NCI-H1092 treated with DMSO at 0.1 percent for 48 hours (cell line): Measurements from ENCODE around the gene TST.

Experiments
- DNase-seq: peaks from one replicate; lab custom pipeline; 2025; lab: John Stamatoyannopoulos, UW

The TST gene

DNA sequence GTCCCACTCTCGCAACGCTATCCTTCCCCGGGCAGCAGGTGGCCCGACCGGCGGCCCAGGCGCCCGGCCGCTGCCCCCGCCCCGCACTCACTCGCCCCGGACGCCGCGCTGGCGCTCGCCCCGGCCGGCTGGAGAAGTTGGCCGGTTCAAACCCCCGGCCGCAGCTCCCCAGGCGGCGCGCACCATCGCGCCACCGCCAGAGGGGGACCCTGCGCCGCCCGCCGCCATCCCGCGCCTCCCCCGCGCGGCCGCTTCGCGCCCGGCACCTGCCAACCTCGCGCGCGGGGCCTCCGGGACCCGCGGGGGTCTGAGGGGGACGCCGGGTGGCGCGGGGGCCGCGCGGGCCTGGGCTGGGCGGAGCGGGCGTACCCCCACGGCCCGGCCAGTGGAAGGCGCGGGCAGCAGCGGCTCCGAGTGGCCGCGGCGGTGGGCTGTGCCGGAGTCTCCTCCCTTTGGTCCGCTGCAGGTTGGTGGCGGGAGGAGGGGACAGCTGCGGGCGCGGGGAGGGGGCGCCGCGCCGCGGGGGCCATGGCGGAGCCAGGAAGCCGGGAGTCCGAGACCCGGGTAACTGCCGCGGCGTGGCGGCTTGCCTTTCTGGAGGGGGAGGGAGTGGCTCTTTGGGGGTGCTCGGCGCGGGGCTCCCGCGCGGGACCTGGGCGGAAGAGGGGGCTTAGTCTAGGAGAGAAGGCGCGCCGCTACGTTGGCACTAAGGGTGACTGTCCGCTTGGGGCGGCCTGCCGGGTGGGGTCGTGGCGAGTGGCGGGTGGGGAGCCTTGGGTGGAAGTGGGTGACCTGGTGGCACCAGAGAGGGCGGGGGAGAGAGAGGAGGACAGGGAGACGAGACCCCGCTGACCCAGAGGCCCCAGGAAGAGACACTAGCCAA is at the start of gene TST, which contains the start of gene MPST:
Gene TST, minus strand, starts transcription at position 139 of the 883 bp plus-strand sequence. CDS start 715 bp downstream, outside the sequence.
Gene MPST, plus strand, starts transcription at position 434 of the 883 bp plus-strand sequence. Its CDS starts 95 bp downstream, at position 529.
- peak; percentile 62 for DNase-seq

DNA sequence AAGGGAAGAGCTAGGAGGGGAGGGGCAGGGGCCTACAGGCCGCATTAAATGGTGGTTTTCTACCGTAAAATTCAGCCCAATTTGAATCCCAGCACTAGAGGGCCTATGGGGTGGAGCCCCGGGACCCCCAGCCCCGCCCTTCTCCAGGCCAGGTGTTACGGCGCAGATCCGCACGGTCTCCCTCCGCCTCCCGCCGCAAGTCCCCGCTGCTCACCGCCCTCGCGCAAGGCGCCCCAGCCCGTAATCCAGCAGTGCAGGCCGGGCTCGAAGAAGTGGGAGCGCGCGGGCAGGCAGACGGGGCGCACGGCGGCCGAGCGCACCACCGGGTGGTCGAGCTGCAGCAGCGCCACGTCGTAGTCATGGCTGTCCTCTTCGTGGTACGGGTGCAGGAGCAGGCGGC is 49.6 kb upstream of the TST start:
- DNase-seq, result no peak

DNA sequence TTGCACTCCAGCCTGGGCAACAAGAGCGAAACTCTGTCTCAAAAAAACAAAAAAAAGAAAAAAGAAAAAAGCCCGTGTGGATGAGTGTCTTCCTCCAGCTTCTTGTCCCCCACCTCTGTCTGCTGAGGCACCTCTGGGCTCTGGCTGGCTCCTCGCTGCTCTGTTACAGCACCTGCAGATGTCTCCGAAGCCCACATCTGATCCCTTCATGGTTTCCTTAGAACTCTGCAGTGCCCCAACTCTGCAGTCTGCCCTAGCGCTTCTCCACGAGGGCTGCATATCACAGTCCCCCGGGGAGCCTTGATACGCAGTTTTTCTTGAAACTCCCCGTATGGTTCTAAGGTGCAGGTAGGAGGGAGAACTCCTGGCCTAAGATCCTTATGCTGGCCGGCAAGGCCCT is 48.2 kb upstream of the TST start:
- no peak for DNase-seq

DNA sequence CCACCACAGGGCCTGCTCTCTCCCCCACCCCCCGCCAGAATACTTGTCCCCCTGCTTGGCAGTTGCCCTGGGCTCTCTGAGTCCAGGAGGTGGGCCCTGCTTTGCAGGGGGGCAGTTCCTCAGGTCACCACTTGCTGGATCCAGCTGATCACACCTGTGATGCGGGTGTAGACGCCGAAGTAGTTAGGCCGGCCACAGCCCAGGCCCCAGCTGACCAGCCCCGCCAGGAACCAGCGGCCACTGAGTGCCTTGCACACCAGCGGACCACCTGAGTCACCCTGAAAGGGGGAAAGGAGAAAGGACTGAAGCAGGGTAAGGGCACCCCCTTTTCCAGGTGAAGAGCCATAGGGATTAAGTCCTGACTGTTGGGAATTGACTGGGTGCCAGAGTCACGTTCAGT is 46.7 kb upstream of the TST start:
- no peak for DNase-seq

DNA sequence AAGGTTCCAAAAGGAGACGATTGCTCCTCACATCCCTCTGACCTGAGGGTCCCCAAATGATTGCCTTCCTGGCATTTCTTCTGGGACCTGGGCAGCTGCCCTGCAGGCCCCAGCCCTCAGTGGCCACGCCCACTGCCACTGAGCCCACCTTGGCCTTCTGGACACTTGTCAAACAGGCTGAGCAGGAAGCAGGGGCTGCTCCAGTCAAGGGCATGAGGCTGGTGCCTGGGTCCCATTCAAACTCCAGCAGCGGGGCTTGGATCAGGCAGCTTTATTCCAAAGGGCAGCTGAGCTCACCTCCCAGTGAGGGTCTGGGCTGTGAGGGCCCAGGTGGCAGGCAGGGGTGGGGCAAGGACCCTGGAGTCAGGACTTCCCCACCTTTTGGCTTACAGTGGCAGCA is 45.9 kb upstream of the TST start:
- DNase-seq, result no peak

DNA sequence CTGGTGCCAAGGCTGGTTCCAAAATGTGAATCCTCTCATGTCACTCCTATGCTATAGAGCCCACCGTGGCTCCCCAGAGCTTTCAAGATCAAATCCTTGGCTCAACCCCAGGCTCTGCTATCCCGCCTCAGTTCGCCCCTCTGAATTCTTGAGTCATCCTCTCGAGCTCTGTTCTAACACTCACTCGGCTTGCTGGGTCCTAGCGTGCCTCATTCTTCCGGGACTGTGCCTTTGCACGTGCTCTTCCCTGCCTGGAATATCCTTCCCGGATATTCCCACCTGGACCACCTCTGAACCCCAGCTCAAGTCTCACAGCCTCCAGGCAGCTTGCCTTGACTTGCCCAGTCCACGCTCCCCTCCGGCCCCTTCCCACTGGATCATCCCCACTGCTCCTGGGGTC is 45.3 kb upstream of the TST start:
- DNase-seq, result no peak

DNA sequence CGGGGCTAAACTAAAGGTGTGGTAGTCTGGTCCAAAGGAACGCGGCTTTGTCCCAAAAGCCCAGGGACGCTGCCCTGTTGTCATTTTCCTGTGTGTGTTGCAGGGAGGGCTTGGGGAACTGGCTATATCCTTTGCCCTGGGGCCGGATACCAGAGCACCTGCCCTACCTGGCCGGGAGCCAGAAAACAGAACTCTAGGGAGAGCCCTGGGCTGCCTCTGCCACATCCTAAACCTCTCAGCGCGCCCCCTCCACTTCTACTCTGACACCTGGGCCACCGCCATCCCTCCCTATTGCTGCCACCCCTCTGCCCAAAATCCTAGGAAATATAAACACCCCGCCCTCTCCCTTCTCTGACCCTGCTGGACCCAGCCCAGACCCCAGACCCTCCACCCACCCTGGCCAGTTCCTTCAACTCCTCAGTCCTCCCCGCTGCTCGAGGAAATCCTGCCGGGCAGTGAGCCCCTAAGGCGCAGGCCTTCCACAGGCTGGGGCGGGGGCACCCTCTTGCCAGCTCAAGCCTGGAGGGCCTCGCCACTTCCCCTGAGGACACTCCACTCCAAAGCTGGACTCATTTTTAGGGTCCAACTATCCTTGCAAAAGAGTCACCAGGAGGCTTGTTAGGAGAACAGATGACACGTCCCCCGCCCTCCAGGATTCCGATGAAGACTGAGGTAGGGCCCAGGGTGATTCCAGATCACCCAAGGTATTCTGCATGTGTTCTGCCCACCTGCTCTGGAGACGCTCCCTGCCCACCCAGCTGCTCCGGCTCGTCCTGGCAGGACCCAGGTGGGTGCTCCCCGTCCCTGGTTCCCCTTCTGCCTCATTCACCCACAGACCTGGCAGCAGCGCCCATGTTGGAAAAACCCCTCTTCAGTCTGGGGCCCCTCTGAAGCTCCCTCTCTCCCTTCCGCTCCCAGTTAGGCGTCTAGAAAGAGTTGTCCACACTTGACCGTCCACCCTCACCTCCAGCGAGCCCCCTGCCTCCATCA is 44.5 kb upstream of the TST start:
- DNase-seq, result peak; percentile 47

DNA sequence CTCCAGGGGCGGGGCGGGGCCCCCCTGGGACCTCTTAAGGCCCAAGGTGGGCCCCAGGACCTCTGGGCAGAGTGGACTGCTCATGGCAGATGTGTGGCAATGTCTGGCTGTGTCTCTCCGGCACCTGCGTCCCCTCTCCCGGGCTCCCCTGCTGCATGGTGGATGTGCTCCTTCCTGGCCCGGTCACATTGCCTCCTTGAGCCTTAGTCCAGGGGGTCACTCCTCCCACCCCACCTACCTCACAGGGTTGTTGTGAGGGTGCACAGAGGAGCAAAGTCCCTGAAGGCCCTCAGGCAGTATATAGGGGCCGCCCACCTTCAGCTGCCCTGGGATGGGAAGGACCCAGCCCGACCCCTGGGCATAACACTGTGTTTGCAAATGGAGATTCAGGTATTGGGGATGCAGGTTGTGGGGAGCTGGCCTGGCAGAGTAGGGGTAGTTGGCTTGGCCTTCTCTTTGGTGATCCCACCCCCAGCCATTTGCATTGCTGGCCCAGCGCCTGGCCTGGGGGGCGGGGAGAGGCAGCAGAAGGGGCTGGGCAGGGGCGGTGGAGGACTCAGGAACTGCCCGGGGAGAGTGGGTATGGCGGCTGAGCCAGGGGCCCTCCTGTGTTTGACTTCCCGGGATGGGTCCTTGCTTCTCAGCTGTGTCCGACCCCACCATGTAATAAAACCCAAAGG is 43.6 kb upstream of the TST start:
- DNase-seq, result no peak

DNA sequence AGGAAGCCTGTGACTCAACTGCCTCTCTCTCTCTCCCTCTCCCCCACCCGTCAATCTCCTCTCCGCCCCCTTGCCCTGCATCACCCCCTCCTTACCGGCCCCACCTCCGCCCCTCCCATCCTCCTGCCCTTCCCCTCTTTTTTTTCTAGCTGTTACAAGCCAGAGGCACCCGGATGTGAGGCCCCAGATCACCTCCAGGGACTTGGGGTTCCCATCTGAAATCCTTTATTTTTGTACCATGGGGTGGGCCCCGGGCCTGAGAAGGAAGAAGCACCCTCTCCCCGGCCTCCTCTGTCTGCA is 43.1 kb upstream of the TST start:
- DNase-seq, result no peak

DNA sequence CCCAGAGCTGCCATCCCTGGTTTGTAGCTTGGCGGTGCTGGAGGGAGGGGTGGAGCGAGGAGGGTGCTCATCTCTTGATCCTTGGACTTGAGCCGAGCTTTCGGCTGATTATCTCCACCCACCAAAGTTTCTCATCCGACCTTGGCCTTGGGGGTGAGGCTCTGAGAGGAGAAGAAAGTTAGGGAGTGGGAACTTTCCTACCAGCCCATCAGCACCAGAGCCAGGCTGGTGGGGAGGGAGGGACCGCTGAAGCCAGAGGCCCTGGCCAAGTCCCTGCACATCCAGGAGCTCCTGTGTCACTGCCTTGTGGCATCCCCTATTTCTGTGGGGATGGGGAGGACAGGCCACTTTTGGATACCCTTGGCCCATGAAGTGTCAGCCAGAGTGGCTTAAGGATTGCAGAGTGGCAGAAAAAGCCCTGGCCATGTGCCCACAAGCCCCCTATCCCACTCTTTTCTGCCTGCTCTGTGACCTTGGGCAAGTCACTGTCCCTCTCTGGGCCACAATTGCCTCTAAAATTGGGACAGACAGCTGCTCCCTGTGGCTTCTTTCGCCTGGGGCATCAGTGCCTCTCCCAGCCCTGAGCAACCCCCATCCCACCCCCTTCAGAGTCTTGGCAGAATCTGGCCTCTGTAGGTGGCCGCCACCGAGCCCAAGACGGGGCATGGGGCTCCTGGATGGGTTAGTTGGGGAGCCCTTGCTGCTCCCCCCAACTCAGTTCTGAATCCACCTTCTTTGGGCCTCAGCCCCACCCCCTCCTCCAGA is 42.5 kb upstream of the TST start:
- DNase-seq, result no peak

DNA sequence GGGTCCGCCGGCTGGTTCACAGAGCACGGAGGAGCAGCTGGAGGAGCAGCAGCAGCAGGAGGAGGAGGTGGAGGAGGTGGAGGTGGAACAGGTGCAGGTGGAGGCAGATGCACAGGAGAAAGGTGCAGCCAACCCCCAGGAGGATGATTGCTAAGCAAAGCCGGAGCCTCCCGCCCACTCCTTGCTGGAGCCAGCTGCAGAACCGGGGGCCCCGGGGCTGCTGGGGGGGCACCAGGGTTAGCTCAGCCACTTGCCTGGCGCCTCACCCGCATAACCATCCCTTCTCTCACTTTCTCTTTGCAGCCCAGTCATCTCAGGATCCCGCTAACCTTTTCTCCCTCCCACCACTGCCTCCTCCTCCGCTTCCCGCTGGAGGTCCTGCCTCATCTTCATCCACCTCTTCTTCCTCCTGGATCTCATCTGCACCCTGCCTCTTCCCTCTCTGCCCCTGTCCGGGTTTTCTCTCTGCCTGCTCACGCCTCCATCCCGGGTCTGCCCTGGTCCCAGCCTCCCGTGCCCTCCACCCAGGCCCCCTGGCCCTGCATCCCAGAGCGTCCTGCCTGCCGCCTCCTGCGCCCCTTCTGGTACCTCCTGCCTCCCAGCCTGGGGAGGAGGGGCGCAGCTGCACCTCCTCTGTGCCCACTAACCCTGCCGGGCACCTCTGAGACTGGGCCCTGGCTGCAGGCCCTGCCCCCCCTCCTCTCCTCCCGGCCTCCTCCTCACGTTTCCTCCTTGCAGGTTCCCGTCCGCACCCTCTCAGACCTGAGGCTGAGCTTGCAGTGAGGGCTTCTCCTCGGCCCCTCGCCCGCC is 41.8 kb upstream of the TST start:
- DNase-seq, result no peak

DNA sequence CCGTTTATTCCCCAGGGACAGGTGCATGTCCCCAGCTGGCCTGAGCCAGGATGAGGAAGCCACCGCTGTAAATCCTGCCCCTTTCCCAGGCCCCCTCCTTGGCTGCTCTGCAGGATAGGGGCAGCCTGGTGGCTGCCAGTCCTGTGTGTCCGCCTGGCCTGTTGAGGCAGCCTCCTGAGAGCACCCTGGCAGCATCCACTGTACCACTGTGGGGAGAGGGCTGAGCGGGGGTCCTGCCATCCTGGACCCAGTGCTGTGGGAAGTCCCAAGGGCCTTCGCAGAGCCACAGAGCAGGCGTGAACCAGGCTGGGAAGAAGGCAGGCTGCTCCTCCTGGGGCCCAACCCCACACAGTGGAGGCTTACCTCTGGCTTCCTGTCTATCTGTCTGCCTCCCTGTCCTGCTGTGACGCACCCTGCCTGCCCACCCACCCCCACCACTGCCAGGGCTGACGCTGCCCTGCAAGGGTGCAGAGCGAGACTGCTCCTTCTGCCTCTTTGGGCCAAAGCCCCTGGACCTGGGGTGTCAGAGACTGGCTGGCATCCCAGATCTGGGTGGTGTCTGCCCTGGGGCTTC is 40.7 kb upstream of the TST start:
- DNase-seq, result no peak

DNA sequence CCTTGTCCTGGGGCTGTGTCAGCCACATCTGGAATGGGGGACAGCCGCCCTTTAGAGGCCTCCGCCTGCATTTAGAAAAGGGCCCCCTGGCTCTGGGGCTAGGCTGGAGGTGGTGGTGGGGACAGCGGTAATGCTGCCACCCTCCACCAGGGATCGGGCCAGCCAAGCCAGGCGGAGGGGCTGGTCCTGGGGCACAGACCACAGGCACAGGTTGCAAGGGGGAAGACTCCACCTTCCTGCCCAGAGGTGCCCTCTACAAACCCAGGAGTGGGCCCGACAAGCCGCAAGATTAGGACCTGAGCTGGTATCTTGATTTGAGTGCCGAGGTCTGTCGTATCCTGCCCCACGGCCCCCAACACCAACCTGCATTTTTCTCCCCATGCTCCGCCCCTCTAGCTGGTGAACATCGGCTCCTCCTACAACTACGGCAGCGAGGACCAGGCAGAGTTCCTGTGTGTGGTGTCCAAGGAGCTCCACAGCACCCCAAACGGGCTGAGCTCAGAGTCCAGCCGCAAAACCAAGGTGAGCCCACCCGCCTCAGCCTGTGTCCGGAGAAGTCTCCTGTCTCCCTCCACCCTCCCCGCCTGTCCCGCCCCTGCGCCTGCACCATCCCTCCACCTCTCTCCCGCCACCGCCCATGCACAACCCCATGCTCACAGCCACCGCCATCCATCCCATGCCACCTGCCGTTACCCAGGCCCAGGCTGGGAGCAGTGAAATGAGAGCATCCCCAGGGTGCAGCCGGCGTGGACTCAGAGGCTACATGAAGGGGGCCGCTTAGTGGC is 39.9 kb upstream of the TST start:
- no peak for DNase-seq

DNA sequence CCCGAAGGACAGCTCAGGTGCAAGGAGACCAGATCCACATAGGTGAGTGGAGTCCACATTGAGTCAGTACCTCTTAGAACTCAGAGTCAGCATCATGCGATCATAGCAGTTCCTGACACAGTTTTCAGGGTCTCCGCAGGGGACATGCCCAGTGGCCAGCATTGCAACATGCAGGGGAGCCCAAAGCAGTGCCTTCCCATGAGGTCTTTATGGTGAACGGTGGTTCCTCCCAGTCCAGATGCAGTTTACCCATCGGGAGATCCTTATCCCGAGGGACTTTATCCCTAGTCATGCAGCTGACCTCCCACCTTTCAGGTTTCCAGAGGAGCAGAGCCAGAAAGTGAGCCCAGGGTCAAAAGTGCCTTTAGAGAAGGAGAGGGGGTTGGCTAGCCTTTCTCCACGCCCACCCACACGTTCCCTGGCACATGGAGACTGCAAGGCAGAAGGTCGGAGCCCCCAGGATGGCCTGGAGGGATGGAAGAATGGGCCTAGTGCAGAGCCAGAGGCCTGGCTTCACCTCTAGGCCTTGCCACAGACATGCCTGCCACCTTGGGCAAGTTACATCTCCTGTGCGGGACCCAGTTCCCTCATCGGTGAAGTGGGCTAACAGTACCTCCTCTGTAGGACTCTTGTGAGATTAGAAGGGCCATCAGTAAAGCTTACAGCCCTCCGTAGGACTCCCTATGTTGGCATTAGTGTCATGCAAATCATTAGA is 38.7 kb upstream of the TST start:
- DNase-seq, result no peak

DNA sequence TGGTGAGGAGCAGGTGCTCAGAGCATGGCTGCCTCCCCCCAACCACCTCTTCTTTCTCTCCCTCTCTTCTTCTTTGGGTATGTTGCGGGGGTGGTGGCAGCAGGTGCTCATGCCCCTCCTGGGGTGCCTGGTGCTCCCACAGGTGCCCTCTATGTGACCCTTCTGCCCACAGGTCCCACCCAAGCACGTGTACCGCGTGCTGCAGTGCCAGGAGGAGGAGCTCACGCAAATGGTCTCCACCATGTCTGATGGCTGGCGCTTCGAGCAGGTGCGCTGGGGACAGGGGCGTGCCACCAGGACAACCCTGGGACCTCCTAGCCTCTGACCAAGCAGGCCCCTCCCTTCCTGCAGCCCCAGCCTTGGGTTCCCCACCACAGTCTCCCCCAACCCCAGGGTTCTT is 38.0 kb upstream of the TST start:
- DNase-seq, result no peak

DNA sequence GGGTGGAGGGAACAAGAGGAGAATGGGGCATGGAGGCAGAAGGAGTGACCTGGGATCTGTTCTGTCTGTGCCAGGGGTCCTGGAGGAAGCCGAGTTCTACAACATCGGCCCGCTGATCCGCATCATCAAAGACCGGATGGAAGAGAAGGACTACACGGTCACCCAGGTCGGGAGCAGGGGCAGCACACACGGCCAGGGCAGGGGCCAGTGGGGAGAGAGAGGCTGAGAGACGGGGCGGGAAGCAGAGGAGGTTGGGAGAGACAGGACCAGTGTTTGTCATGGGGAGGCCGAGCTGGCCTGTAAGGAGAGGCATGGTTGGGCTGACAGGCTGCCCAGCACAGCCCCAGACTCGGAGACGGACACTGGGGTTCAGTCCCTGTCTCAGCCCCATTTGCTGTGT is 37.0 kb upstream of the TST start:
- no peak for DNase-seq

DNA sequence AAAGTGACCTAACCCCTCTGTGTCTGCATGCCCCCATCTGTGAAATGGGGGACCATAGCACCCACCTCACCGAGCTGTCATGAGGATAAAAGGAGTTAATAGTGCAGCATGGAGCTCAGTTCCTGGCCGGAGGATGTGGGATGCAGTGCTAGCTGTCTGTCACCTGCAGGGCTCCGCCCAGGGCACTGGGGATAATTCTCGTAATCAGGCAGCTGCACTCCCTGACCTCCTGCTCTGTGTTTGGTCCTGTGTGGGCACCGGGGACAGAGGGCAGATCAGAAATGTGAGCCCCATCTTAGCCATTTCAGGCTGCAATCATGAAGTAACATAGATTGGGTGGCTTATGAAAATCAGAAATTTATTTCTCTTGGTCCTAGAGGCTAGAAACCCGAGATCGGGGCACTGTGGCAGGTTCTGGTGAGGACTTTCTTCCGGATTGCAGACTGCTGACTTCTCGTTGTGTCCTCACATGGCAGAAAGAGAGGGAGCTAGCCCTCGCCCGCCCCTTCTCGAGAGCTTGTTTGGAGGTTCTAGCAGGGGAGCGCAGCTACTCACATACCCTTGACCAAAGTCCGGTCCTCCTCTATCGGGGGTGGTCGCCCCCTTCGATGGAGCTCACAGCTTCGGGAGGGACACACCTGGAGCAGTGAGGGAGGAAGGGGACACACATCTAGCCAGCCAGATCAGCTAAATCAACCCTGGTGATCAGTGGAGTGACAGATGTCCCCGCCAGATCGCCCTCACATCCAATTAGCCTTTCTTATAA is 35.5 kb upstream of the TST start:
- DNase-seq, result no peak

DNA sequence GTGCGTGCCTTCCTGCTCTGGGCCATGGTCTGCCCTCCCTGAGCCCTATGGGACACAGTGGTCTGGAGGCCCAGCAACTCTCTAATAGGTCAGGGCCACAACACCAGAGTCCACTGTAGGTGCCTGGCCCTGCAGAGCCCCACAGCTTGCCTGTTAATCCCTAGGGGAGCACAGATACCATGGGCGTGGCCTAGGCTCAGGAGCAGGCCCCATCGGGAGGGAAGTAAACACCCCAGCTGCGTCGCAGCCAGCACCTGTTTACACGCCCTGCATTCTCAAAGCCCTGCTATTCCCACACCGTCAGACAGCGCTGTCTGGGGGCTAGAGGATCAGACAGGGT is 34.8 kb upstream of the TST start:
- no peak for DNase-seq
